Retinal pigment epithelial cell (primary cell): Measurements from ENCODE around the gene C2CD3.

Source experiments
- DNase-seq: peaks from one replicate; pipeline ENCODE4 v3.0.0-alpha.2; 2010; ENCODE audit warnings: low read depth
- H3K4me3 ChIP-seq: 2 replicates; pipeline ENCODE4 v1.5.1; 2011; ENCODE audit warnings: mild to moderate bottlenecking, low read length, control low read depth, moderate library complexity
- CTCF ChIP-seq: conservative IDR thresholded peaks from 2 replicates; pipeline ENCODE4 v1.5.1; 2011; ENCODE audit warnings: low read depth, low read length, control low read depth, inconsistent platforms

Gene C2CD3

GRCh38 chr11:74170694-74171629 lies at the start of gene C2CD3, which contains the start of gene PPME1:
Gene C2CD3 (minus strand): TSS chr11:74171002. CDS start chr11:74170792, 210 bp downstream.
Gene PPME1 (plus strand): TSS chr11:74171289. CDS start chr11:74171422, 133 bp downstream.
- peak within 1 kb of the TSS; percentile 88 for H3K4me3 ChIP-seq
- peak; percentile 37 for TF ChIP-seq CTCF
- DNase-seq, result peak; percentile 98

- peak; percentile 16 for DNase-seq
- H3K4me3 ChIP-seq, result no peak overlapping the region
- no peak for TF ChIP-seq CTCF
Observed at GRCh38 chr11:74220376-74220775, 49.6 kb upstream of the C2CD3 start.

DNA sequence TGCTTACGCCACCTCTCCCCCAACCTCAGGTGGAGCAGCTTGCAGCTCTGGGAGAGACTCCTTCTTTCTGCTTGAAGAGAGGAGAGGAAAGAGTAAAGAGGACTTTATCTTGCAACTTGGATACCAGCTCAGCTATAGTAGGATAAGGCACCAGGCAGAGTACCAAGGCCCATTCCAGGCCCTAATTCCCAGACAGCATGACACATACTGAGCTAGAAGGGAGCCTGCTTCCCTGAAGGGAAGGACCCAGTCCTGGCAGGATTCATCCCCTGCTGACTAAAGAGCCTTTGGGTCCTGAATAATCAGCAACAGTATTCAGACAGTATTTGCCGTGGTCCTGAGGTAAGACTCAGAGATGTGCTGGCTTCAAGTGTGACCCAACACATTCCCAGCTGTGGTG lies 41.7 kb upstream of the C2CD3 start:
- no peak overlapping the region for H3K4me3 ChIP-seq
- TF ChIP-seq CTCF, result no peak
- DNase-seq, result no peak

- no peak for DNase-seq
- H3K4me3 ChIP-seq, result no peak overlapping the region
- TF ChIP-seq CTCF, result no peak
Observed at GRCh38 chr11:74208507-74208906, 37.7 kb upstream of the C2CD3 start.

DNA sequence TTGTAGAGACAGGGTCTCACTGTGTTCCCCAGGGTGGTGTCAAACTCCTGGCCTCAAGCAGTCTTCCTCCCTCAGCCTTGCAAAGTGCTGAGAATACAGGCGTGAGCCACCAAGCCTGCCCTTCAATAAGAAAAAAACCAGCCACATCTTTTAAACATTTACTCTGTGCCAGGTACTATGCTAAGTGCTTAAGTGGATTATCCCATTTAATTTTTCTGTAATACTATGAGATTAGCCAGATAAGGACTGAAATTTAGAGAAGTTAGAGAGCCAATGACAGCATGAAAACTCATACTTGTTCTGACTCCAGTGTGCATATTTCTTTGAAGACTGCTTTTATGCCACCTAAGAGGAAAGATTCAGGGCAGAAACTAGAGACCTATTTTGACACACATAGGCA lies 35.9 kb upstream of the C2CD3 start:
- no peak for TF ChIP-seq CTCF
- DNase-seq, result peak; percentile 42
- no peak overlapping the region for H3K4me3 ChIP-seq

DNA sequence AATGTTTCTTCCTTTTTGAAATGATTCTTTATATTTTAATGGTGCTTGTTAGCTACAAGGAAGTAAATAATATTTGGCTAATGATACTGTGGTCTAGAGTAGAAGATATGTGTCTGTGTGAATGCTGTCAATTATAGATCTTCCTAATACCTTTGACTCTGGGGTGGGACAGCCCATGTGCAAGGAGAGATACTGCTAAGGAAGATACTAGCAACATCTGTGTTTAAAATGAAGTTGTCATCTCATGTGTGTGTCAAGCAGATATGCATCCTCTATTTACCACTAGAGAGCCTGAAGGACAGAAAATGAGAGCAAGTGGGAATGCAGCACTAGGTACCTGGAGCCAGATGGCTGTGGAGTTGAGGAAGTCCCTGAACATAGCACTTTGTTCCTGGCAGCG lies 34.4 kb upstream of the C2CD3 start:
- TF ChIP-seq CTCF, result no peak
- no peak overlapping the region for H3K4me3 ChIP-seq

DNA sequence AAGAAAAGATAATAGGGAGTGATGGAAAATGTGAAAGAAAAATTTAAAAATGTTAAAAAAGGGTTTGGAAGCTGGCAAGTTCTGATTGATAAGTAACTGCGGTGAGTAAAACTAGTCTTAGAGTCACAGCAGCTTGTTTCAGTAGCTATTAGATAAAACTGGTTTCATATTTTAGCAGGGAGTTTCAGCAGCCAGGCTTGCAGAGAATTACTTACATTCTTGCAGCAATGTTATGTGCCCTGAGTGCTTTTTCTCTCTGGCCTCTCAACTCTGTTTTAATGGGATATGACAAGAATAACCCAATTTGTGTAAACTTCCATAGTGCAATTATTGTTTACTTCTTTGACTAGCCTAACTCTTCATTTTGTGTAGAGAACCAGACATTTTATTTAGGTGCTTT lies 33.9 kb upstream of the C2CD3 start:
- DNase-seq, result no peak
- H3K4me3 ChIP-seq, result no peak overlapping the region
- TF ChIP-seq CTCF, result no peak

More for the DNA sequence above, 34.4 kb upstream of the C2CD3 start:
- DNase-seq, result no peak
